SK-N-SH (cell line): ENCODE data around the gene USP15. TPM values are rescaled to one million over a fixed set of nuclear protein-coding genes. Genes with fewer than 3 reads are reported as not detected.
"Not testable (repeated sequence)": the region's sequence is repeated elsewhere in the genome, so short reads cannot be mapped to it uniquely, and the experiment has no call there.

Experiments
- CTCF ChIA-PET: fragments of 300-600, 350-600 bp; formaldehyde crosslinking; extraction: SDS; loops from one replicate; lab custom pipeline; 2021; lab: Yijun Ruan, JAX
- POLR2A ChIA-PET: fragments of 350-600 bp; sonication (Branson Sonifier 250); formaldehyde crosslinking; extraction: SDS; loops from one replicate; lab custom pipeline; 2020; ENCODE audit warnings: antibody characterized with exemption, inconsistent platforms; lab: Yijun Ruan, JAX
- DNase-seq: peaks from one replicate; pipeline ENCODE4 v3.0.0; 2012
- H2AFZ ChIP-seq: fragments of 200-600 bp; sonication (generic); 2 replicates; pipeline ENCODE4 v1.8.1; 2016; ENCODE audit warnings: antibody characterized with exemption, mild to moderate bottlenecking, low read depth
- H3F3A ChIP-seq: fragments of 200-600 bp; sonication (generic); replicated peaks from 2 replicates; pipeline ENCODE3; 2016; ENCODE audit warnings: antibody characterized with exemption, mild to moderate bottlenecking; ENCODE audit not compliant: insufficient read depth
- H3K27ac ChIP-seq, 2 experiments: fragments of 200-500 bp in 1 of 2; fragments of 200-600 bp in 1 of 2; sonication (Bioruptor generic) in 1 of 2; sonication (generic), shearing (Covaris generic) in 1 of 2; 2 replicates each; pipeline versions ENCODE4 v1.5.1 to v1.6.1; 2014 to 2016; ENCODE audit warnings: low read depth in 2 of 2, inconsistent platforms in 1 of 2, low read length in 1 of 2, mild to moderate bottlenecking in 1 of 2, mixed read lengths in 1 of 2
- H3K27me3 ChIP-seq: fragments of 200-600 bp; sonication (generic), shearing (Covaris generic); 2 replicates; pipeline ENCODE4 v1.6.1; 2016; ENCODE audit warnings: mixed run types; ENCODE audit not compliant: insufficient read depth
- H3K36me3 ChIP-seq, 2 experiments: fragments of 200-500 bp in 1 of 2; fragments of 200-600 bp in 1 of 2; sonication (Bioruptor generic) in 1 of 2; sonication (generic) in 1 of 2; replicated peaks in 1 of 2; 2 replicates each; pipeline versions ENCODE3 to v1.5.1; 2014 to 2016; ENCODE audit warnings: low read length in 1 of 2, mild to moderate bottlenecking in 1 of 2; ENCODE audit not compliant: insufficient read depth in 2 of 2, control insufficient read depth in 1 of 2
- H3K4me1 ChIP-seq, 2 experiments: fragments of 200-500 bp in 1 of 2; fragments of 200-600 bp in 1 of 2; sonication (Bioruptor generic) in 1 of 2; sonication (generic), shearing (Covaris generic) in 1 of 2; 2 replicates each; pipeline versions ENCODE4 v1.5.1 to v1.6.1; 2014 to 2016; ENCODE audit warnings: low read depth in 1 of 2, low read length in 1 of 2, mixed run types in 1 of 2; ENCODE audit not compliant: insufficient read depth in 2 of 2, control insufficient read depth in 1 of 2
- H3K4me2 ChIP-seq: fragments of 200-600 bp; sonication (generic), shearing (Covaris generic); 2 replicates; pipeline ENCODE4 v1.6.1; 2017; ENCODE audit warnings: mixed run types
- H3K4me3 ChIP-seq, 2 experiments: fragments of 200-500 bp in 1 of 2; fragments of 200-600 bp in 1 of 2; sonication (Bioruptor generic) in 1 of 2; sonication (generic), shearing (Covaris generic) in 1 of 2; 2 replicates each; pipeline versions ENCODE4 v1.5.1 to v1.8.1; 2014 to 2016; ENCODE audit warnings: low read depth in 2 of 2, inconsistent platforms in 1 of 2, low read length in 1 of 2, mild to moderate bottlenecking in 1 of 2, mixed read lengths in 1 of 2, moderate library complexity in 1 of 2
- H3K79me2 ChIP-seq: fragments of 200-600 bp; sonication (generic); 2 replicates; pipeline ENCODE4 v1.8.1; 2017; ENCODE audit warnings: mild to moderate bottlenecking; ENCODE audit not compliant: insufficient read depth
- H3K9ac ChIP-seq: fragments of 200-600 bp; sonication (generic); 2 replicates; pipeline ENCODE4 v1.6.1; 2017; ENCODE audit warnings: mixed run types
- H3K9me2 ChIP-seq: fragments of 200-600 bp; sonication (generic); 2 replicates; pipeline ENCODE4 v1.6.1; 2017; ENCODE audit warnings: mixed run types
- H3K9me3 ChIP-seq: fragments of 200-600 bp; sonication (generic); 2 replicates; pipeline ENCODE4 v1.6.1; 2017; ENCODE audit warnings: mixed run types, mild to moderate bottlenecking, moderate library complexity
- H4K20me1 ChIP-seq: fragments of 200-600 bp; sonication (generic); 2 replicates; pipeline ENCODE4 v1.6.1; 2017; ENCODE audit warnings: mild to moderate bottlenecking, mixed run types; ENCODE audit not compliant: insufficient read depth
- EZH2phosphoT487 ChIP-seq: fragments of 200-600 bp; sonication (generic); IDR thresholded peaks from 2 replicates; pipeline ENCODE4 v1.6.1; 2017; ENCODE audit warnings: low read depth, mixed run types, mild to moderate bottlenecking, antibody characterized with exemption, moderate library complexity, borderline replicate concordance
- FOSL2 ChIP-seq: IDR thresholded peaks from 2 replicates; pipeline ENCODE4 v1.4.0; 2012; ENCODE audit warnings: low read depth, mild to moderate bottlenecking, moderate library complexity, borderline replicate concordance
- FOXM1 ChIP-seq: IDR thresholded peaks from 2 replicates; pipeline ENCODE4 v1.4.0; 2012; ENCODE audit warnings: low read depth, mild to moderate bottlenecking
- JUND ChIP-seq: IDR thresholded peaks from 2 replicates; pipeline ENCODE4 v1.4.0; 2012
- MEF2A ChIP-seq: IDR thresholded peaks from 2 replicates; pipeline ENCODE4 v1.4.0; 2012; ENCODE audit warnings: low read depth, borderline replicate concordance
- RCOR1 ChIP-seq: fragments of 150-350 bp; IDR thresholded peaks from 2 replicates; pipeline ENCODE4 v1.6.1; 2017; ENCODE audit warnings: antibody characterized with exemption, low read length
- TEAD4 ChIP-seq: IDR thresholded peaks from 2 replicates; pipeline ENCODE4 v1.4.0; 2012; ENCODE audit warnings: mild to moderate bottlenecking, borderline replicate concordance; ENCODE audit not compliant: insufficient read depth
- YY1 ChIP-seq: IDR thresholded peaks from 2 replicates; pipeline ENCODE4 v1.4.0; 2012; ENCODE audit warnings: low read depth, mild to moderate bottlenecking
- WGBS: methylation state at CpG from one replicate; pipeline ENCODE4 v1.1.6; 2017; ENCODE audit warnings: low lambda C conversion rate; 5-methylcytosine and 5-hydroxymethylcytosine counted together
- polyA plus RNA-seq, 3 experiments: library from polyadenylated mRNA; depleted of rRNA; stranded (reverse); fragments of >200 nt; gene quantifications; 2 replicates each; pipeline ENCODE4 v1.2.3, GENCODE V29; 2012
- TF ChIP-seq, protein P1 (sequence below): IDR thresholded peaks from 2 replicates; pipeline ENCODE4 v1.4.0; 2012; ENCODE audit warnings: low read depth
- TF ChIP-seq, protein P2 (sequence below): fragments of 150-350 bp; IDR thresholded peaks from 2 replicates; pipeline ENCODE4 v1.6.1; 2017; ENCODE audit warnings: antibody characterized with exemption, low read length, low read depth, borderline replicate concordance

Gene USP15
- polyA plus RNA-seq, 1 of the 3 experiments (the other 2 are of a cell fraction) = 13.2 TPM

DNA sequence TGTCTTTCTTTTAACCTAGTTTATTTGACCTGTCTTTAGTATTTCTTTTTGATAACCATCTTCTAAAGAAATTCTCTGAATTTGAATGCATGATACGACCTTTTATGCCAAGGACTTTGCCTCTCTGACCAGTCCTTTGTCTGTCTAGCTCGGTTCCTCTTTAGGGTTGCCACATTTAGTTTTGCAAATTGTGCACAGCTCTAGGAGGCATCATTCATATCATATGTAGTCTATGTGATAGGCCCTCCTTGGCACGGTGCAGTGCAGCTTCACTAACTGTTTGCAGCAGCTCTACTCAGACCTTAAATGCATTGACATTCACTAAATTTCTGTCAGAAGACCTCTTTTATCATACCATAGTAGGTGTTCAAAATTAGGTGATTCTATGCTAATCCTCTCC lies 75.6 kb downstream of the USP15 start:
- H3K4me1 ChIP-seq = peaks cover 0 to 4% of the 10 kb centered on the region in 2 experiments; a peak in 1 of 4 replicates
- peaks cover 2% of the 10 kb centered on the region; the same call in 1 of the 2 replicates for H3K9me3 ChIP-seq
- no peak overlapping the region for H3K27ac ChIP-seq
- H3K4me2 ChIP-seq = no peak overlapping the region
- H3K79me2 ChIP-seq = peaks cover 29% of the 10 kb centered on the region; the same call in 1 of the 2 replicates
- 95% methylated on average over 3 of the region's 3 CpGs for WGBS
- TF ChIP-seq FOSL2 (no peak), FOXM1 (no peak), RCOR1 (no peak), EZH2phosphoT487 (no peak), MEF2A (no peak), YY1 (no peak), JUND (no peak), TEAD4 (no peak)
- TF ChIP-seq, protein P1, sequence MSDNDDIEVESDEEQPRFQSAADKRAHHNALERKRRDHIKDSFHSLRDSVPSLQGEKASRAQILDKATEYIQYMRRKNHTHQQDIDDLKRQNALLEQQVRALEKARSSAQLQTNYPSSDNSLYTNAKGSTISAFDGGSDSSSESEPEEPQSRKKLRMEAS = no peak
- TF ChIP-seq, protein P2, sequence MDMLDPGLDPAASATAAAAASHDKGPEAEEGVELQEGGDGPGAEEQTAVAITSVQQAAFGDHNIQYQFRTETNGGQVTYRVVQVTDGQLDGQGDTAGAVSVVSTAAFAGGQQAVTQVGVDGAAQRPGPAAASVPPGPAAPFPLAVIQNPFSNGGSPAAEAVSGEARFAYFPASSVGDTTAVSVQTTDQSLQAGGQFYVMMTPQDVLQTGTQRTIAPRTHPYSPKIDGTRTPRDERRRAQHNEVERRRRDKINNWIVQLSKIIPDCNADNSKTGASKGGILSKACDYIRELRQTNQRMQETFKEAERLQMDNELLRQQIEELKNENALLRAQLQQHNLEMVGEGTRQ = no peak
- H3K36me3 ChIP-seq = peaks cover 0 to 15% of the 10 kb centered on the region in 2 experiments
- H3K9me2 ChIP-seq = no peaks in the 10 kb centered on the region
- no peak overlapping the region for H3K9ac ChIP-seq
- no peak overlapping the region for H2AFZ ChIP-seq
- CTCF ChIA-PET = no interaction called here
- H3K27me3 ChIP-seq = no peaks in the 10 kb centered on the region
- POLR2A ChIA-PET = no interaction called here
- H4K20me1 ChIP-seq = no peaks in the 10 kb centered on the region
- no peak for DNase-seq
- H3K4me3 ChIP-seq = no peak overlapping the region
- peaks cover 9% of the 10 kb centered on the region for H3F3A ChIP-seq

DNA sequence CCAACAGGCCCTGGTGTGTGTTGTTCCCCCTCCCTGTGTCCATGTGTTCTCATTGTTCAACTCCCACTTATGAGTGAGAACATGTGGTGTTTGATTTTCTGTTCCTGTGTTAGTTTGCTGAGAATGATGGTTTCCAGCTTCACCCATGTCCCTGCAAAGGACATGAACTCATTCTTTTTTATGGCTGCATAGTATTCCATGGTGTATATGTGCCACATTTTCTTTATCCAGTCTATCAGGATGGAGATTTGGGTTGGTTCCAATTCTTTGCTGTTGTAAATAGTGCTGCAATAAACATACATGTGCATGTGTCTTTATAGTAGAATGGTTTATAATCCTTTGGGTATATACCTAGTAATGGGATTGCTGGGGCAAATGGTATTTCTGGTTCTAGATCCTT lies 77.4 kb downstream of the USP15 start:
- H3K4me1 ChIP-seq, H3K9me2 ChIP-seq, H3K9me3 ChIP-seq, H3K27me3 ChIP-seq, CTCF ChIA-PET, H3K4me2 ChIP-seq, H3K27ac ChIP-seq, POLR2A ChIA-PET, H3F3A ChIP-seq, H4K20me1 ChIP-seq, H3K4me3 ChIP-seq, H3K9ac ChIP-seq, H2AFZ ChIP-seq, DNase-seq: not testable (repeated sequence)
- Histone ChIP-seq H3K36me3 (peaks cover 0 to 20% of the 10 kb centered on the region in 2 experiments), H3K79me2 (peaks cover 43% of the 10 kb centered on the region; the same call in 1 of the 2 replicates)

DNA sequence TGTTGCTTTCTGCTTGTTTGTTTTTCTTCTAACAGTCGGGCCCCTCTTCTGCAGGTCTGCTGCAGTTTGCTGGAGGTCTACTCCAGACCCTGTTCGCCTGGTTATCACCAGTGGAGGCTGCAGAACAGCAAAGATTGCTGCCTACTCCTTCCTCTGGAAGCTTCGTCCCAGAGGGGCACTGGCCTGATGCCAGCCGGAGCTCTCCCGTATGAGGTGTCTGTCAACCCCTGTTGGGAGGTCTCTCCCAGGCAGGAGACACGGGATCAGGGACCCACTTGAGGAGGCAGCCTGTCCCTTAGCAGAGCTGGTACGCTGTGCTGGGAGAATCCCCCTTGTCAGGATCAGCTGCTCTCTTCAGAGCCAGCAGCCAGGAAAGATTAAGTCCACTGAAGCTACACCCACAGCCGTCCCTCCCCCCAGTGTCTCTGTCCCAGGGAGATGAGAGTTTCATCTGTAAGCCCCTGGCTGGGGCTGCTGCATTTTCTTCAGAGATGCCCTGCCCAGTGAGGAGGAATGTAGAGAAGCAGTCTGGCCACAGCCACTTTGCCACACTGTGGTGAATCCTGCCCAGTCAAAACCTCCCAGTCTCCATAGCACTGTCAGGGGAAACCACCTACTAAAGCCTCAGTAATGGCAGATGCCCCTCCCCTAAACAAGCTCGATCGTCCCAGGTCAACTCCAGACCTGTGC lies 82.6 kb downstream of the USP15 start:
- H3F3A ChIP-seq, H2AFZ ChIP-seq, H3K9me3 ChIP-seq, H3K4me3 ChIP-seq, H3K4me2 ChIP-seq, DNase-seq, POLR2A ChIA-PET, H3K9me2 ChIP-seq, H3K27me3 ChIP-seq, CTCF ChIA-PET, H4K20me1 ChIP-seq, H3K27ac ChIP-seq, H3K4me1 ChIP-seq, H3K9ac ChIP-seq: not testable (repeated sequence)
- Histone ChIP-seq H3K79me2 (peaks cover 42% of the 10 kb centered on the region; the same call in 1 of the 2 replicates), H3K36me3 (peaks cover 0 to 15% of the 10 kb centered on the region in 2 experiments)
- WGBS = 92% methylated on average over 8 of the region's 10 CpGs

DNA sequence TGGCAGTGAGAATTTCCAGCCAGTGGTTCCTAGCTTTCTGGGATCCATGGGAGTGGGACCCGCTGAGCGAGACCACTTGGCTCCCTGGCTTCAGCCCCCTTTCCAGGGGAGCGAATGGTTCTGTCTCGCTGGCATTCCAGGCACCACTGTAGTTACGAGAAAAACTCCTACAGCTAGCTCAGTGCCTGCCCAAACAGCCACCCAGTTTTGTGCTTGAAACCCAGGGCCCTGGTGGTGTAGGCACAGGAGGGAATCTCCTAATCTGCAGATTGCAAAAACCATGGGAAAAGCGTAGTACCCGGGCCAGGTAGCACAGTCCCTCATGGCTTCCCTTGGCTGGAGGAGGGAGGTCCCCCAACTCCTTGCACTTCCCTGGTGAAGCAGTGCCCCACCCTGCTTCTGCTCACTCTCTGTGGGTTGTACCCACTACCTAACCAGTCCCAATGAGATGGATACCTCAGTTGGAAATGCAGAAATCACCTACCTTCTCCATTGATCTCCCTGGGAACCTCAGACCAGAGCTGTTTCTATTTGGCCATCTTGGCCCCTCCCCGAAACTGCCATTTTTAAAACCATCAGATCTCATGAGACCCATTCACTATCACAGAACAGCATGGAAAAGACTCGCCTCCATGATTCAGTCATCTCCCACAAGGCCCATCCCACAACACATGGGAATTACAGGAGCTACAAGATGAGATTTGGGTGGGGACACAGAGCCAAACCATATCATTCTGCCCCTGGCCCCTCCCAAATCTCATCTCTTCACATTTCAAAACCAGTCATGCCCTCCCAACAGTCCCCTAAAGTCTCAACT lies 83.3 kb downstream of the USP15 start:
- H2AFZ ChIP-seq, H3K4me3 ChIP-seq, H3K27me3 ChIP-seq, H3K9me2 ChIP-seq, DNase-seq, H3K9me3 ChIP-seq, CTCF ChIA-PET, POLR2A ChIA-PET, H3F3A ChIP-seq, H3K9ac ChIP-seq, H3K36me3 ChIP-seq, H4K20me1 ChIP-seq, H3K4me2 ChIP-seq, H3K4me1 ChIP-seq, H3K27ac ChIP-seq: not testable (repeated sequence)
- WGBS = 100% methylated on average over 4 of the region's 9 CpGs
- peaks cover 34% of the 10 kb centered on the region; the same call in 1 of the 2 replicates for H3K79me2 ChIP-seq
